ENCODE results near the gene MRPL39. TPM values are rescaled to one million over a fixed set of nuclear protein-coding genes. Genes with fewer than 3 reads are reported as not detected.
A peak's percentile ranks its signal among the peaks of the same experiment; 100 is the strongest.

The MRPL39 gene
- total RNA-seq, 1 donor from 2014 or later = 17.4 TPM

DNA sequence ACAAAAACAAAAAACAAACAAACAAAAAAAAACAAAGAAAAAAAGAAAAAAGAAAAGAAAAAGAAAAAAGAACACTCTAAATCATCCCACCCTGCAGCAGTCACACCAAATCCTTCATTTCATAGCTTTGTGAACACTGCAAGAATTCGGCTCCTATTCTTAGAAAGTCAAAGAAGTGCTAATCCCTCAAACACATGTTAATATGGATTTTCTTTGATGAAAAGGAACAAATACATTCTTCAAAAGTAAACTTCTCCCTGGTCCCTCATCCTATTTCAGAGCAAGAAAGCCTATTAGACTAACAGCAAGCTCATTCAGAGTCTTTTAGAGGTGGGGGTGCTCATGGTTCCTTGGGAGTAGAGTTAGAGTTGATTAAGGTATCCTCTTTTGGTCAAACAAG lies 7.2 kb upstream of the MRPL39 start:
- DNase-seq (ENCODE audit: low spot score) = no peak

DNA sequence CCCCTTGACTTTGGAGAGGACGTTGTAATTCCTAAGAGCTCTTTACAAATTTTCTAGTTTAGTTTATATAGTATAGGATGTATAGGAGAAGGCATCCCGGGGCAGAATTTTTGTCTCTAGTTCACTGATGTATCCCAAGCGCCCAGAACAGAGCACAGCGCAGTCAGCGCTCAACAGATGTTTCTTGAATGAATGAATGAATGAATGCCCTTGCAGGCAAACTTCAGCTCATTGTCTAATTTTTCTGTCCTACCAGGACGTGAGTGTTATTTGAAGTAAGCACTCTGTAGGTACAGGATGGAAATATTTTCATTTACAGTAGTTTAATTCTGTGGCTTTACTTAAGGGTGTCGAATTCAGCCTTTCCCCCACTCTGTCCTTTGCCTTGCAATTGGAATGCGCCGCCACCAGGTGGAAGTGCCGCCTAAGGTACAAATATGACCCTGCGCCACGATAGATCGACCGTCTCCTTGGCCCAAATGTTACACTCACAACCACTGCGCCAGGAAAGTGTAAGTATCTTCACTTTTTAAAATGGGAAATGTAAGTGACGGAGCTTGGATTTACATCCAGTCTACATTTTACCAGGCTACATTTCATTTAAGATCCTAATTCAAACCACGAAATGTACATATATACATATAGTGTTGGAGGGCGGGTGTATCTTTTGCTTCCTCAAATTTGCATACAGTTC lies 910 bp upstream of the MRPL39 start:
- DNase-seq (ENCODE audit: low spot score) = peak; percentile 81

DNA sequence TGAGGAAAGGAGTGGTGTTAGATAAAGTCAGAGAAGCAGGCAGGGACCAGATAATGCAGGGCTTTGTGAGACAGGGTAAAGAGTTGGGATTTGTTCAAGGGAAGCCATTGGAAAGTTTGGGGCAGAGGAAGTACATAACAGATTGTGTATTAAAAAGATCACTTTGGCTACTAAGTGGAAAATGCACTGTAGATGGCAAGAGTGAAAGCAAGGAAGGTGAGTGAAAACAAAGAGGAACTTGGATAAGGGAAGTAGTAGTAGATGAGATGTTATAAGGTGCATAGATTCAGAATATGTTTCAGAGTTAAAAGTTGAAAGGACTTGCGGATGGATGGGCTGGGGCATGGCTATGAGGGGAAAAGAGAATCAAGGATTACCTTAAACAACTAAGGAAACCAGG lies 17.4 kb downstream of the MRPL39 start:
- no peak for DNase-seq (ENCODE audit: low spot score)

DNA sequence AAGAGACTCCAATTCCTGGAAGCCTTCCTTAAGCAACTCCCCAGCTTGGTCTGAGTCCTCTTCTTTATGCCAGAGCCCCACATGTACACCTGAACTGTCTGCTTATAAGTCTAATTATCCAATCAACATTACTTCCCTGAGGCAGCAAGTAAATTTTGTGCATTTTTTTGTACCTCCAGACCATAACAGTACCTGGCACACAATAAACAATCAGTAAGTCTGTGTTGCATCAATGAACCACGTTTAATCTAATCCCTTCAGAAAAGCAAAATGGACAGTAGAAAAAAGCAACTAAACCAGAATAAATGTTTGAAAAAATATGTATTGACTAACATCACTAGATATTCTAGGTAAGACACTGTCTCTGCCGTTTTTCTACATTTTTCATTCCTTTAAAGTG lies 20.5 kb downstream of the MRPL39 start:
- DNase-seq (ENCODE audit: low spot score) = no peak

DNA sequence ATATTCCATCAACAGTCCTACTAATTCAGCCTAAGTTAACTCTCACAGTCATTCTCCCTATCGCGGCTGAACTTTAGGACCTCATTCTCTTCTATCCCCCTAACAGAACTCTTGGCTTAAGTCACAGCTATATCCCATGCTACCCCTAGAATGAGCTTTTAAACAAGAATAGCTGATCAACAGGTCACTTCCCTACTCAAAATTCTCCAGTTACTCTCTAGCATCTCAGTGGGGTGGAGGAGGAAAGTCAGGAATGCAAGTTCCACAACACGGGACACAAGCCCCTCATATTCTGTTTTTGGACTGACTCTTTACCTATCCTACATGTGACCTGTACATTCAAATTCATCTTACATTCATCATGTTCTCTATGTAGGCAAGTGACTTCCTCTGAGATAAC lies 21.0 kb downstream of the MRPL39 start:
- no peak for DNase-seq (ENCODE audit: low spot score)

DNA sequence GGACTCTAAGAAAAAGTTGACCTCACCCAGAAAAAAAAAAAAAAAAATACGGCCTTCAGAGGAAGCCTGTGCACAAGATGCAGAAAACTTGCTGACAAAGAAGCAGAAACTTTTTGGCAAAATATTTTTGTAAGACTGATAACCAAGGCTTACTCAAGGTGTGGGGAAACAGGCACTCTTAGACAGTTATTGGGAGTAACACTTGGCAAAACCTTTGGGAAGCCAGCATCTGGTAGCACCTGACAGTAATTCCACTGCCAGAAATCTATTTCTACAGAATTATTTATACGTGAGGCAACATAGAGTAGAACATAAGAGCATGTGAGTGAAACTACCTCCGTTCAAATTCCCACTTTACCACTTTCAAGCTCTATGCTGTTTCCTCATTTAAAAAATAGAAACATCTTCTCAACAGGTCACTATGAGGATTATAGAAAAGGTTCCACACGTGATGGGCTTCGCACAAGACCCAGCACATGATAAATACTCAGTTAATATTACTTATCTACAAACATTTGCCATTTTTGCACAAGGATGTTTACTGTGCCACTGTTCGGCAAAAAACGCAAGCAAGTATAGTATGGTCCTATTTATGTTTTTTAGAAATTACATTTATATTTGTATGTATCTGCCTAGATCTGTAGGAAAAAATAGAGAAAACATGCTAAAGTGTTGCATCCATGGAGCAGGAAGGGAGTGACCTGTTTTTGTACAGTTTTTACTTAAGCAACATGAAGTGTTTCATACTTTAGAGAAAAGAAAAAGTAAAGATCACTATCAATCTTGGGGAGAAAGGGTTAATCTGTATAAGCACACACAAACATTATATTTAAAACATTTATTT lies 22.2 kb downstream of the MRPL39 start:
- DNase-seq (ENCODE audit: low spot score) = no peak

DNA sequence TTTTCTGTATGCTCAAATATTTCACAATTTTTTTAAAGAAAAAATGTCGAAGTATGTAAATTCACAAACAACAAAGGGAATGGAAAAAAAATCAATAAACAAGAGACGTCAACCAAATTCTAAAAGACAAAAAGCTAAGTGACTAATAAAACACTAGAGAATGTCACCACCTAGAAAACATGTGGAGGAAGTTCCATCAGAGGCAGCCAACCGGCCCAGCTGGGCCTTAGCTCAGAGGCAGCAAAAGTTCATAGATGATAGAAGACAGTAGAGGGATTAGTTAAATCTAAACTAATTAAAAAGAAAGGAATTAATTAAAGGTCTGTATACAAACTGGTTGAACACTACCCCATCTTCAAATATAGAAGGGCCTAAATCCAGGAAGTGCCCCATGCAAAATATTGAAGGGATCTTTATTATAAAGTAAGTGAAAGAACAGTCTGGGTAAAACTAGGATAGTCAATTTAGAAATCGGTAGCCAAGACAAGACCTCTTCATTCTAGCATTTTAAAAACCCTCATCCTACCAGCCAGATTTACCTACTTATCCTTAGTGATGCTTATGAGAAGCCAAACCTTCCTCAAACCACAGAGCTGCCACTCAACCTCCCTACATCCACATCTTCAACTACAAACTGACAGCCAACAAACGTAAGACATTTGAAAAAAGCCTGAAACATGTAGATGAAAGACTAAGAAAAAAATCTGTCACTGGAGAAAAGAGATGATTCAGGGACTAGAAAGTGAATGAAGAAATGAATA lies 23.7 kb downstream of the MRPL39 start:
- no peak for DNase-seq (ENCODE audit: low spot score)

DNA sequence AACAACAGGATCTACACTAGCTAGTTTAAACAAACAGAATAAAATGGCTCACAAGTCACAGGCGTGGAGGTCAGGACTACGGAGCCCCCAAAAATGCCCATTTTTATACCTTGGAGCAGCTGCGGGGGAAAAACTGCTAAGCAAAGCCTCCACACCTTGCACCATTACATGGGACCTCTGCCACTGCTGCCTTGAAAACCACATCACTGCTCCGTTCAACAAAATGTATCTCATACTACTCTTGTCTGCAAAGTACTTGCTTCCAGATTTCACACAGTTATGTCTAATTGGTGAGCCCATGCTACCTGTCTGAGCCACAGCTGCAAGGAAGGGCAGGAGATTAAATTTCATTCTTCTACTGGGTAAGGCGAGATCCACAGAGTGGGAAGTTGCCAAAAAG lies 24.4 kb downstream of the MRPL39 start:
- no peak for DNase-seq (ENCODE audit: low spot score)

DNA sequence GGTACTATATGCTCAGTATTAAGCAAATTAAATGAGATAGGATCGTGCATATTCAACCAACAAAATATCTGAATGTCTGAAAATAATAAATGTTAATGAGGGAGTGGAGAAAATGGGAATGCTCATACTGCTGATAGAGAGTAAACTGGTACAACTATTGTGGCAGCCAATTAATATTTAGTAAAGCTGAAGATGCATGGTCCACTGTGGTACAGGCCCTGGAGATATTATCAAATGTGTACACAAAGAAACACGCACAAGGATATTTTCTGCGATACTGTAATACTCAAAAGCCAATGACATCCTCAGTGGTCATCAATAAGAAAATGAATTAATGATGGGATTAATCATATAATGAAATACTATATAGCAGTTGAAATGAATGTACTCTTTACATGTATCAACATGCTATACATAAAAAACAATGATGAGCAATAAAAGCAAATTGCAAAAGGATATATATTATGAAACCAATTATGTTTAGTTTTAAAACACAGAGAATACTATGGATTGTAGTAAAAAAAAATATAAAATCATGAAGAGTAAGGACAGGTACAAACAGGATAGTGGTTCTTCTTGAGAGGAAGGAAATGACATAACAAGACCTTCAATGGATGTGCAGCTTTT lies 25.0 kb downstream of the MRPL39 start:
- DNase-seq (ENCODE audit: low spot score) = no peak

DNA sequence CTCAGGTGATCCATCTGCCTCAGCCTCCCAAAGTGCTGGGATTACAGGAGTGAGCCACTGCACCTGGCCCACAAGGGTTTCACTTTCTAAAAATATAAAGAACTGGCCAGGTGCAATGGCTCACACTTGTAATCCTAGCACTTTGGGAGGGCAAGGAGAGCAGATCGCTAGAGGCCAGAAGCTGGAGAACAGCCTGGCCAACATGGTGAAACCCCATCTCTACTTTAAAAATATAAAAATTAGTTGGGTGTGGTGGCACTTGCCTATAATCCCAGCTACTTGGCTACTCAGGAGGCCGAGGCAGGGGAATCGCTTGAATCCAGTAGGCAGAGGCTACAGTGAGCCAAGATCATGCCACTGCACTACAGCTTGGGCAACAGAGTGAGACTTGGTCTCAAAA lies 25.7 kb downstream of the MRPL39 start:
- no peak for DNase-seq (ENCODE audit: low spot score)

DNA sequence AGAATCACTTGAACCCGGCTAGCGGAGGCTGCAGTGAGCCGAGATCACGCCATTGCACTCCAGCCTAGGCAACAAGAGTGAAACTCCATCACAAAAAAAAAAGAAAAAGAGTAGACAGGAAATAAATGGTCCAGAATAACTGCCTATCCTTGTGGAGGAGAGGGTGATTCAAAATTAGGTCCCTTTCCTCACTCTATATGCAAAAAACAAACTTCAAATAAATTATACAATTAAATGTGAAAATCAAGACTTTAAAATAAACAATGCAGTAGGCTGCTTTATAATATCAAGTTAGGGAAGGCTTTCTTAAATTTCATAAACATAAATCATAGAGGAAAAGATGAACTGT lies 26.4 kb downstream of the MRPL39 start:
- DNase-seq (ENCODE audit: low spot score) = no peak

DNA sequence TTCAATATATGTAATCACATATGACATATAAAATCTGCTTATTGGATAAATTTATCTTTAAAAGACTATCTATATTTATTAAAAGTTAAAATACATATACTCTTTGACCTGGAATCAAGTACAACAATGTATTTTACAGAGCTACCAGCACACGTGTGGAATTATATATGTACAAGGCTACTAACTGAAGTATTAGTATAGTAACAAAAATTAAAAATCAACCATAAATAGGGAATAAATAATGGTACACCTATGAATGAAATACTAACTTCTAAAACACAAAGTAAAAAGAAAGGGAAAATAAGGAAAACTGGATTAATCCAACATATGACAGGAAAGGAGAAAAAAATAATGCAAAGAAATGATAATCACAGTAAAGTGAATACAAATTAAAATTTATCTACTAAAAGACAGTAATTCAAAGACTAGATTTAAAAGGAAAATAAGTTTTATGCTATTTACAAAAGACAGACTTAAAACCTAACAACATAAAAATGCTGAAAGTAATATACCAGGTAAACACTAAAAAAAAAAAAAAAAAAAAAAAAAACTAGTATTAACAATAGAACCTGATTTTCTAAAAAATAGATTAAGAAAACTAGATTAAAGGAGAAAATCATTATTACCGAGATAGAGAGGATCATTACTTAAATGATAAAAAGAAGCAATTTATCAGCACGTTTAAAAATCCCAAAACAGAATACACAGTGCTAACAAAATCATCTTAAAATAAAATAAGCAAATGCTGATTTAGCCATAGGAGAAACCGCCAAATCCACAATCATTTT lies 27.9 kb downstream of the MRPL39 start:
- DNase-seq (ENCODE audit: low spot score) = no peak

DNA sequence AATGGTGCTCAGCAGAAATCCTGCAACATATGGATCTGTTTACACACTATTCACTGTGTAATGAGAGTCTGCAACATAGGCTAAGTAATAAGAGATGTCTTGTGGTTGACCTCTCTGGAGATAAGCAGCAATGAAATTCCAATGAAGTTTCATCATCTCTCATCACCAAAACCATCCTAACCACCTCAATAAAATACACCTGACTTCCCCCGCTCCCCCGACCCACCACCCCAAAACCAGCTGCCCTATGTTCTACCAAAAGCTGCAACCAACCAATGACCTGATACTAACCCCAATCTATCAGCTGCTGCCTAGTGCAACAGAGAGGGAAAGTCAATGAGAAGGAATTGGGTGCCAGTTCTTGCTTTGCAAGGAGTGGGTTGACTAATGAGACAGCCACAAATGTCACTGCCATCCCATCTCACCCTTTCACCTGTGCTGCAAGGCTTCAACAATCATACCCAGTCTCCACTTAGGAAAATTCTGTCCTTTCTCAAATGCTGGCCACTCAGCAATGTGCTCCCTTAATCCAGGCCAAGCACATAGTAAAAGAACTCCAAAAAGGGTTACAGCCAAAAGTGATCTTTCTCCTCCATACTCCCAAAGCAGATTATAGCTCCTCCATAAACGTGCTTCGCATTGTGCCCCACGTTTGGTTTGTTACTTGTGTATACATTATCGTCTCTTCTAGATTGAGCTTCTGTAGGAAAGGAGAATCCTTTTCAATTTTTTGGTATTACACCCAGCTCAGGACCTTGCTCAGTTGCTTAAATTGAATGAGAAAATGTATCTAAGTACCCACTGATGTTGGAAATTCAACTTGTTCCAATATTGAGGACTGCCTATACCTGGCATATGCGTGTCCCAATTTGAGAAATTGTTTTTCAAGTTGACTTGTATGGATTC lies 29.0 kb downstream of the MRPL39 start:
- DNase-seq (ENCODE audit: low spot score) = no peak

DNA sequence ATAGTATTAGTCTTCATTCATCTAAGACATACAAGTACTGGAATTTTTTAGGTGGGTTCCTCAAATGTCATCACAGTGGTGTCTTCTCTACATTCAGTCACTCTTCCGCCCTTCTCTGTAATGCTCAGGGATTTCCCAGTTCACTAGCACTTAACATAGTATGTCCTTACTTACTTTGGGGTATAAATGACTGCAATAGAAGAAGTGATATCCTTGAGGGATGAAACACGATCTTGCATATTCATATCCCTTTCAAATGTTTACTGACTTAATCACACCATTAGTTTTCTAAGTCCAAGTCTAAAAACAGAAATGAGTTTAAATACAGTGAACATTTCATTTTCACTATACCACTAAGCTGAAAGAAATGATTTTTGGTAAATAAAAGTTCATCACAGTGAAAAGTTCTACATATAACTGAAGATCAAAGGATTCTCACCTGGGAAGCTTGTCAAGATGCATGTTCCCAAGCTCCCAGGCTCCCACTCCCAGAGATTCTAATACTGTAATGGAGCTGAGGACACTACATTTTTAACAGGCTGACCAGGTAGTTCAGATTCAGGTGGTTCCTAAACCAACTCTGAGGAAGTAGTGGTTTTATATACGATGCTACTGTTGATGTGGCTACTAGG lies 29.7 kb downstream of the MRPL39 start:
- DNase-seq (ENCODE audit: low spot score) = no peak

DNA sequence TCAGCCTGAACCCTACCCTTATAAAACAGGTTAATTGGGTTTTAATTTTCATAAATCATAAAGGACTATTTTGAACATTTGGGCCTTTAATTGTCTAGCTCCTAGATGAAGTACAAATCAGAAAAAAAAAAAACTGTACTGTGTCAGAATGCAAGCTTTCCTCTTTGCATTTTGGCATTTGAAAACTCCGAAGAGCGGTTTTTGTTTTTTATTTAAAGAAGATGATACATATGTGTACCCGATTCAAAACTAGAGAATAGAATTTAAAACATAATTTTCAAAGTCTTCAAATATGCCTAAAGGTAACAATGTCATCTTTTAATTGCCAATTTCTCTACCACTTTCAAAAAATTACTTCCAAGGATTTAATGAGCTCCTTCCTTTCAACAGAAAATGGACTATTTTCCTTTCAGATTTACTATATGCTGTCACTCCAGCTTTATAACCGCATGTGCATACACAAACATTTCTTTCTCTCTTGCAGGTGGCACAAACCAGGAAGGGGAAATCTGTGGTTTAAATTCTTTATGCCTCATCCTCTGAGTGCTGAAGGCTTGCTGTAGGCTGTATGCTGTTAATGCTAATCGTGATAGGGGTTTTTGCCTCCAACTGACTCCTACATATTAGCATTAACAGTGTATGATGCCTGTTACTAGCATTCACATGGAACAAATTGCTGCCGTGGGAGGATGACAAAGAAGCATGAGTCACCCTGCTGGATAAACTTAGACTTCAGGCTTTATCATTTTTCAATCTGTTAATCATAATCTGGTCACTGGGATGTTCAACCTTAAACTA lies 33.7 kb downstream of the MRPL39 start:
- DNase-seq (ENCODE audit: low spot score) = no peak

DNA sequence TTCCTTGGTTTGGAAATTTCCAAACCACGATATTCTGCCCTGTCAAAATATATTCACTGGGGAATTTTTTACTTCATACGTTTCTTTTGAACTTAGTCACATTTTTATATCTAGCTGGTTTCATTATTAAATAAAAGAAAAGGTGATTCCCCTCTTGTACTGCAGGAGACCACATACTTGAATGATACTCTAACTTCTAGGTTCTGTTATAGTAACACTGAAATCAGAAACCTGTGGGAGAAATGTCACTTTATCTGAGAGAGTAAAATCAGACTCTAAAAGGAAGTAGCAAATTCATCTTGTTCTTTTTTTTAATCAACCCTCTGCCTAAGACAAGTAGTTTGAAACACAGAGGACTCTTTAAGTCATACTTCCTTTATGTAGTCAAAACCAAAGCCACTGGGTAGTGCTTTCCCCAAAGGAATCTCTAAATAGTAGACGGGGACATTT lies 34.4 kb downstream of the MRPL39 start:
- no peak for DNase-seq (ENCODE audit: low spot score)

DNA sequence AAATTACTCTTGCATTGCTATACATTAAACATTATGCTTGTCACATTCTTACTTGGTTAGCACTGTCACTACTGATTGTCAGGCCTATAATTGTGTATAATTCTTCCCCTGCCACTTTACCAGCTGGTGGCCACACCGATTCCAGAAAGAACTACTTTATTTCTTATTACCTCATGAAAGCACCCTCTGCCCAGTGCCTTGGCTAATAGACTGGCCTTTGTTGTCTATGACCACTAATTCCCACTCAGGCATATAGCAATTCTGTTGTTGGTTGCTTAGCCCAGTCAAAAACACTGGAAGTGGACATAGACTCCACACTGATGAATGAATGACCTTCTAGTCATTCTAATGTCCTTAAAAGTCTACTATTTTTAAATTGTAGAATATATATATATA lies 35.6 kb downstream of the MRPL39 start:
- DNase-seq (ENCODE audit: low spot score) = no peak

DNA sequence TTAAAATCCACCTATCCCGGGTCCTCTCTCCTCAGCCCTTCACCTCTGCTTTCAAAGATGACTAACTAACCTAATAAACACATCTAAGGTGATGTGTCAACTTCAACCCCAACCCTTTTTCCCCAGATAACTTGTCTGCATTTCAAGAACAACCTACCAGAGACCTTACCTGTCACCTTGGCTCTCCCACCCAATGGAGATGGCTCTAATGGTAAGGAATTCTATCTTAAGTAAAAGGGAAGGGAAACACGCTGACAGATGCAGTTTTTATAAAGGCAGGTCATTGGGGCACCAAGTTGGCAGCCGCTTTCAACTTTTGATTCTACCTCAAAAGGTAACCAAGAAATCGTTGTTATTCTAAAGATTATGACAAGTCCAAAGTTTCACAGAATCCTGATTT lies 37.6 kb downstream of the MRPL39 start:
- no peak for DNase-seq (ENCODE audit: low spot score)

DNA sequence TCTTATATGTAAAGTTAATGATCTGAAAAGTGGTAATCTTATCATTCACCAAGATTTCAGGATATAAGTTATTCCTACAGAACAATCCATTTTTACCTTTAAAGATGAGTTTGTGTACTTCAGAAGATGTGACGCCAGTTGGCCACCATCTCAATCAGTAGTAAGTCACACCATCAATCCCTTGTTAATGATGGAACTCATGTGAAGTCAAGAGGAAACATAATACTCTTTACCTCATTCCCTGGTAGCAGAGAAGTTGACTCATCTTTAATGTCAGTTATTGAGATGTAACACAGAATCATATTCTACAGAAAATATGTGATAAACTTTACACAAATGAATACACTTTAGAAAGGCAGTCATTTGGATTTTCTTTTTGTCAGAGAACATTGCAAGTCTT lies 38.2 kb downstream of the MRPL39 start:
- no peak for DNase-seq (ENCODE audit: low spot score)
